SK-N-SH treated with all-trans-retinoic acid at 6 μM for 48 hours (cell line): Measurements from ENCODE around the gene SOWAHA.

Experiments used
- ATAC-seq: fragments of 200-7000 bp; cut with Tn5 transposase; 3 replicates; pipeline ENCODE4 v1.9.1; 2020; ENCODE audit warnings: mild to moderate bottlenecking, moderate library complexity
- ARNTL ChIP-seq: fragments of 450-650 bp; formaldehyde crosslinking; IDR thresholded peaks from 2 replicates; pipeline ENCODE4 v1.5.0; 2020; ENCODE audit warnings: low read depth, mild to moderate bottlenecking, moderate library complexity, borderline replicate concordance
- BACH2 ChIP-seq: fragments of 250-450 bp; sonication (Bioruptor Pico); IDR thresholded peaks from 2 replicates; pipeline ENCODE4 v1.9.0; 2021; ENCODE audit warnings: mild to moderate bottlenecking, borderline replicate concordance
- CSDC2 ChIP-seq: fragments of 250-450 bp; sonication (Bioruptor Pico); IDR thresholded peaks from 2 replicates; pipeline ENCODE4 v1.5.0; 2020; ENCODE audit warnings: mild to moderate bottlenecking, moderate library complexity
- ESRRG ChIP-seq: fragments of 250-450 bp; sonication (Bioruptor Pico); IDR thresholded peaks from 2 replicates; pipeline ENCODE4 v1.6.1; 2021; ENCODE audit warnings: mild to moderate bottlenecking
- GLIS3 ChIP-seq: fragments of 250-450 bp; sonication (Bioruptor Pico); IDR thresholded peaks from 2 replicates; pipeline ENCODE4 v1.5.0; 2020; ENCODE audit warnings: mild to moderate bottlenecking, moderate library complexity
- ISL1 ChIP-seq: fragments of 250-450 bp; sonication (Bioruptor Pico); IDR thresholded peaks from 2 replicates; pipeline ENCODE4 v2.1.2; 2022; ENCODE audit warnings: mild to moderate bottlenecking, moderate library complexity
- PPARA ChIP-seq: fragments of 250-450 bp; sonication (Bioruptor Pico); IDR thresholded peaks from 2 replicates; pipeline ENCODE4 v1.5.0; 2020; ENCODE audit warnings: mild to moderate bottlenecking, borderline replicate concordance
- RARB ChIP-seq: fragments of 250-450 bp; sonication (Bioruptor Pico); IDR thresholded peaks from 2 replicates; pipeline ENCODE4 v1.8.0; 2021; ENCODE audit warnings: mild to moderate bottlenecking, moderate library complexity
- SNAI2 ChIP-seq: fragments of 250-450 bp; sonication (Bioruptor Pico); IDR thresholded peaks from 2 replicates; pipeline ENCODE4 v1.5.0; 2020; ENCODE audit warnings: mild to moderate bottlenecking, moderate library complexity
- TCF4 ChIP-seq: fragments of 250-450 bp; sonication (Bioruptor Pico); IDR thresholded peaks from 2 replicates; pipeline ENCODE4 v1.8.0; 2021; ENCODE audit warnings: mild to moderate bottlenecking, moderate library complexity, borderline replicate concordance
- TOX ChIP-seq: fragments of 250-450 bp; sonication (Bioruptor Pico); IDR thresholded peaks from 2 replicates; pipeline ENCODE4 v1.8.0; 2021; ENCODE audit warnings: mild to moderate bottlenecking, moderate library complexity, borderline replicate concordance
- ZC3H10 ChIP-seq: fragments of 250-450 bp; sonication (Bioruptor Pico); IDR thresholded peaks from 2 replicates; pipeline ENCODE4 v1.5.1; 2021; ENCODE audit warnings: mild to moderate bottlenecking, moderate library complexity
- ZFP3 ChIP-seq: fragments of 250-450 bp; sonication (Bioruptor Pico); IDR thresholded peaks from 2 replicates; pipeline ENCODE4 v1.5.0; 2020; ENCODE audit warnings: mild to moderate bottlenecking, moderate library complexity
- ZFP30 ChIP-seq: fragments of 450-650 bp; formaldehyde crosslinking; IDR thresholded peaks from 2 replicates; pipeline ENCODE4 v1.5.0; 2022; ENCODE audit warnings: mild to moderate bottlenecking, moderate library complexity
- ZNF565 ChIP-seq: fragments of 450-650 bp; formaldehyde crosslinking; conservative IDR thresholded peaks from 2 replicates; pipeline ENCODE4 v1.5.0; 2020; ENCODE audit warnings: low read depth, mild to moderate bottlenecking, moderate library complexity
- ZNF70 ChIP-seq: fragments of 450-650 bp; formaldehyde crosslinking; IDR thresholded peaks from 2 replicates; pipeline ENCODE4 v1.5.0; 2020; ENCODE audit warnings: mild to moderate bottlenecking, moderate library complexity
- ZNF8 ChIP-seq: fragments of 450-650 bp; formaldehyde crosslinking; IDR thresholded peaks from 2 replicates; pipeline ENCODE4 v1.5.0; 2020; ENCODE audit warnings: mild to moderate bottlenecking, moderate library complexity
- TF ChIP-seq, protein P1 (sequence below): fragments of 250-450 bp; sonication (Bioruptor Pico); IDR thresholded peaks from 2 replicates; pipeline ENCODE4 v1.5.0; 2020; ENCODE audit warnings: mild to moderate bottlenecking, moderate library complexity
- TF ChIP-seq, protein P2 (sequence below): fragments of 250-450 bp; sonication (Bioruptor Pico); IDR thresholded peaks from 2 replicates; pipeline ENCODE4 v1.5.1; 2021; ENCODE audit warnings: mild to moderate bottlenecking, moderate library complexity
- TF ChIP-seq, protein P3 (sequence below): fragments of 250-450 bp; sonication (Bioruptor Pico); IDR thresholded peaks from 2 replicates; pipeline ENCODE4 v1.8.0; 2021; ENCODE audit warnings: low read depth, mild to moderate bottlenecking, moderate library complexity, borderline replicate concordance
- TF ChIP-seq, protein P4 (sequence below): fragments of 250-450 bp; sonication (Bioruptor Pico); IDR thresholded peaks from 2 replicates; pipeline ENCODE4 v1.8.0; 2020; ENCODE audit warnings: mild to moderate bottlenecking, moderate library complexity, borderline replicate concordance

SOWAHA gene

GRCh38 chr5:132821791-132822190 lies 8.7 kb downstream of the SOWAHA start (continued):
- TF ChIP-seq, protein P1, sequence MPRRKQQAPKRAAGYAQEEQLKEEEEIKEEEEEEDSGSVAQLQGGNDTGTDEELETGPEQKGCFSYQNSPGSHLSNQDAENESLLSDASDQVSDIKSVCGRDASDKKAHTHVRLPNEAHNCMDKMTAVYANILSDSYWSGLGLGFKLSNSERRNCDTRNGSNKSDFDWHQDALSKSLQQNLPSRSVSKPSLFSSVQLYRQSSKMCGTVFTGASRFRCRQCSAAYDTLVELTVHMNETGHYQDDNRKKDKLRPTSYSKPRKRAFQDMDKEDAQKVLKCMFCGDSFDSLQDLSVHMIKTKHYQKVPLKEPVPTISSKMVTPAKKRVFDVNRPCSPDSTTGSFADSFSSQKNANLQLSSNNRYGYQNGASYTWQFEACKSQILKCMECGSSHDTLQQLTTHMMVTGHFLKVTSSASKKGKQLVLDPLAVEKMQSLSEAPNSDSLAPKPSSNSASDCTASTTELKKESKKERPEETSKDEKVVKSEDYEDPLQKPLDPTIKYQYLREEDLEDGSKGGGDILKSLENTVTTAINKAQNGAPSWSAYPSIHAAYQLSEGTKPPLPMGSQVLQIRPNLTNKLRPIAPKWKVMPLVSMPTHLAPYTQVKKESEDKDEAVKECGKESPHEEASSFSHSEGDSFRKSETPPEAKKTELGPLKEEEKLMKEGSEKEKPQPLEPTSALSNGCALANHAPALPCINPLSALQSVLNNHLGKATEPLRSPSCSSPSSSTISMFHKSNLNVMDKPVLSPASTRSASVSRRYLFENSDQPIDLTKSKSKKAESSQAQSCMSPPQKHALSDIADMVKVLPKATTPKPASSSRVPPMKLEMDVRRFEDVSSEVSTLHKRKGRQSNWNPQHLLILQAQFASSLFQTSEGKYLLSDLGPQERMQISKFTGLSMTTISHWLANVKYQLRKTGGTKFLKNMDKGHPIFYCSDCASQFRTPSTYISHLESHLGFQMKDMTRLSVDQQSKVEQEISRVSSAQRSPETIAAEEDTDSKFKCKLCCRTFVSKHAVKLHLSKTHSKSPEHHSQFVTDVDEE (CRISPR knock-in tag), result no peak
- TF ChIP-seq SNAI2 (CRISPR knock-in tag) (no peak), ZNF565 (no peak), TOX (CRISPR knock-in tag) (no peak), ESRRG (no peak), CSDC2 (CRISPR knock-in tag) (no peak)

GRCh38 chr5:132822650-132823480 lies 9.8 kb downstream of the SOWAHA start:
- no peak for ATAC-seq

More at GRCh38 chr5:132822650-132823480, 9.8 kb downstream of the SOWAHA start:
- TF ChIP-seq ESRRG (no peak), ZC3H10 (CRISPR knock-in tag) (no peak), TOX (CRISPR knock-in tag) (no peak), ZNF70 (CRISPR knock-in tag) (no peak), CSDC2 (CRISPR knock-in tag) (no peak), PPARA (no peak), ZNF8 (no peak), GLIS3 (CRISPR knock-in tag) (no peak), ZFP3 (CRISPR knock-in tag) (no peak), ISL1 (CRISPR knock-in tag) (no peak), RARB (CRISPR knock-in tag) (no peak), ARNTL (no peak), BACH2 (CRISPR knock-in tag) (no peak), ZNF565 (no peak), ZFP30 (CRISPR knock-in tag) (no peak), TCF4 (CRISPR knock-in tag) (no peak)
- TF ChIP-seq, protein P2, sequence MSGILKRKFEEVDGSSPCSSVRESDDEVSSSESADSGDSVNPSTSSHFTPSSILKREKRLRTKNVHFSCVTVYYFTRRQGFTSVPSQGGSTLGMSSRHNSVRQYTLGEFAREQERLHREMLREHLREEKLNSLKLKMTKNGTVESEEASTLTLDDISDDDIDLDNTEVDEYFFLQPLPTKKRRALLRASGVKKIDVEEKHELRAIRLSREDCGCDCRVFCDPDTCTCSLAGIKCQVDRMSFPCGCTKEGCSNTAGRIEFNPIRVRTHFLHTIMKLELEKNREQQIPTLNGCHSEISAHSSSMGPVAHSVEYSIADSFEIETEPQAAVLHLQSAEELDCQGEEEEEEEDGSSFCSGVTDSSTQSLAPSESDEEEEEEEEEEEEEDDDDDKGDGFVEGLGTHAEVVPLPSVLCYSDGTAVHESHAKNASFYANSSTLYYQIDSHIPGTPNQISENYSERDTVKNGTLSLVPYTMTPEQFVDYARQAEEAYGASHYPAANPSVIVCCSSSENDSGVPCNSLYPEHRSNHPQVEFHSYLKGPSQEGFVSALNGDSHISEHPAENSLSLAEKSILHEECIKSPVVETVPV (CRISPR knock-in tag), result no peak
- TF ChIP-seq, protein P1 (CRISPR knock-in tag), result no peak
- TF ChIP-seq, protein P3, sequence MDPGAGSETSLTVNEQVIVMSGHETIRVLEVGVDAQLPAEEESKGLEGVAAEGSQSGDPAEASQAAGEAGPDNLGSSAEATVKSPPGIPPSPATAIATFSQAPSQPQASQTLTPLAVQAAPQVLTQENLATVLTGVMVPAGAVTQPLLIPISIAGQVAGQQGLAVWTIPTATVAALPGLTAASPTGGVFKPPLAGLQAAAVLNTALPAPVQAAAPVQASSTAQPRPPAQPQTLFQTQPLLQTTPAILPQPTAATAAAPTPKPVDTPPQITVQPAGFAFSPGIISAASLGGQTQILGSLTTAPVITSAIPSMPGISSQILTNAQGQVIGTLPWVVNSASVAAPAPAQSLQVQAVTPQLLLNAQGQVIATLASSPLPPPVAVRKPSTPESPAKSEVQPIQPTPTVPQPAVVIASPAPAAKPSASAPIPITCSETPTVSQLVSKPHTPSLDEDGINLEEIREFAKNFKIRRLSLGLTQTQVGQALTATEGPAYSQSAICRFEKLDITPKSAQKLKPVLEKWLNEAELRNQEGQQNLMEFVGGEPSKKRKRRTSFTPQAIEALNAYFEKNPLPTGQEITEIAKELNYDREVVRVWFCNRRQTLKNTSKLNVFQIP, result no peak
- TF ChIP-seq, protein P4, sequence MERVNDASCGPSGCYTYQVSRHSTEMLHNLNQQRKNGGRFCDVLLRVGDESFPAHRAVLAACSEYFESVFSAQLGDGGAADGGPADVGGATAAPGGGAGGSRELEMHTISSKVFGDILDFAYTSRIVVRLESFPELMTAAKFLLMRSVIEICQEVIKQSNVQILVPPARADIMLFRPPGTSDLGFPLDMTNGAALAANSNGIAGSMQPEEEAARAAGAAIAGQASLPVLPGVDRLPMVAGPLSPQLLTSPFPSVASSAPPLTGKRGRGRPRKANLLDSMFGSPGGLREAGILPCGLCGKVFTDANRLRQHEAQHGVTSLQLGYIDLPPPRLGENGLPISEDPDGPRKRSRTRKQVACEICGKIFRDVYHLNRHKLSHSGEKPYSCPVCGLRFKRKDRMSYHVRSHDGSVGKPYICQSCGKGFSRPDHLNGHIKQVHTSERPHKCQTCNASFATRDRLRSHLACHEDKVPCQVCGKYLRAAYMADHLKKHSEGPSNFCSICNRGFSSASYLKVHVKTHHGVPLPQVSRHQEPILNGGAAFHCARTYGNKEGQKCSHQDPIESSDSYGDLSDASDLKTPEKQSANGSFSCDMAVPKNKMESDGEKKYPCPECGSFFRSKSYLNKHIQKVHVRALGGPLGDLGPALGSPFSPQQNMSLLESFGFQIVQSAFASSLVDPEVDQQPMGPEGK, result no peak
